Glomerular visceral epithelial cell (primary cell): ENCODE results near the gene CCDC188.

Experiments used
- DNase-seq: peaks from one replicate; pipeline ENCODE4 v3.0.0-alpha.2; 2016; ENCODE audit errors: extremely low spot score

CCDC188 gene

GRCh38 chr22:20132686-20133246 lies 18.1 kb downstream of the CCDC188 start:
- DNase-seq = no peak

- DNase-seq = no peak
Observed at GRCh38 chr22:20131859-20132685, 18.8 kb downstream of the CCDC188 start.

- no peak for DNase-seq
Observed at GRCh38 chr22:20131597-20131858, 19.3 kb downstream of the CCDC188 start, which contains the start of gene ZDHHC8. Gene ZDHHC8 (plus strand): TSS chr22:20131804. CDS start chr22:20131948, 144 bp downstream.

DNA sequence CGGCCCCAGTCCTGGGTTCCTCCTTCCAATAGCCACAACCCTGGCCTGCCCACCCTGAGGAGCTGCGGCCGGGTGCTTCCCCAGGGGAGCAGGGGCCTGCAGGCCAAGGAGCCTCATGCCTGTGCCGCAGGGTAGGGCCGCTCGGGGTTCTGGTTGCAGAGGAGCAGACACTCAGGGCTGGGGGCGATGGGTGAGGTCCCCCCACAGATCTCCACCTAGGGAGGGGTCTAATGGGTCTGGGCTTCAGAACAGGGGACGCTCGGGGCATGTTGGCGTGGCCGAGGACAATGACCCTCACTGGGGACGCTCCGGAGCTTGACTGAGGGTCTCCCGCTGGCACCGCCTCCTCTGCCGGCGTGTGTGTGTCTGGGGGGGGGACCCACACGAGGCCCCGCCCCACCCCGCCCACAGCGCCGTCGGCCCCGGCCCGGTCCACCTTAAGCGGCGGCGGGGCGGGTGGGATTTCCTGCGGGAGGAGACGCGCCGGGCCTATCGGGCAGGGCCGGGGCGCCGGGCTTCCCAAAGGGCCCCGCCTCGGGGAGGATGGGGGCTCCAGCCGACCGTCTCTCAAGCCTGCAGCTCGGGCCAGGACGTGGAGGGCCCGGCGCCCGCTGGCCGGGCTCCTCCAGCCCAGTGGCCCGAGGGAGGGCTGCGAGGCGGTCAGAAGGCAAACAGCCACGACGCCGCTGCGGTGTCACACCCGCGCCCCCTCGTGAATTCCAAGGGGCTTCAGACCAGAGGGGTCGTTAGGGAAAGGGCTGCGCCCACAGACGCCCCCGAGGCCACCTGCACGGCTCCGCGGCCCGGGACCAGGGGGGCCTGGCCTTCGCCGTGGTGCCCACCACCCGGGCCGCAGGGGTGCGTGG lies 19.9 kb downstream of the CCDC188 start:
- DNase-seq = peak; percentile 72

- no peak for DNase-seq
Observed at GRCh38 chr22:20130319-20130718, 20.5 kb downstream of the CCDC188 start.

GRCh38 chr22:20129747-20130014 lies 21.2 kb downstream of the CCDC188 start:
- no peak for DNase-seq

GRCh38 chr22:20128902-20129746 lies 21.7 kb downstream of the CCDC188 start:
- peak; percentile 33 for DNase-seq

- DNase-seq = no peak
Observed at GRCh38 chr22:20128619-20128901, 22.3 kb downstream of the CCDC188 start.

- no peak for DNase-seq
Observed at GRCh38 chr22:20127869-20128618, 22.8 kb downstream of the CCDC188 start.

DNA sequence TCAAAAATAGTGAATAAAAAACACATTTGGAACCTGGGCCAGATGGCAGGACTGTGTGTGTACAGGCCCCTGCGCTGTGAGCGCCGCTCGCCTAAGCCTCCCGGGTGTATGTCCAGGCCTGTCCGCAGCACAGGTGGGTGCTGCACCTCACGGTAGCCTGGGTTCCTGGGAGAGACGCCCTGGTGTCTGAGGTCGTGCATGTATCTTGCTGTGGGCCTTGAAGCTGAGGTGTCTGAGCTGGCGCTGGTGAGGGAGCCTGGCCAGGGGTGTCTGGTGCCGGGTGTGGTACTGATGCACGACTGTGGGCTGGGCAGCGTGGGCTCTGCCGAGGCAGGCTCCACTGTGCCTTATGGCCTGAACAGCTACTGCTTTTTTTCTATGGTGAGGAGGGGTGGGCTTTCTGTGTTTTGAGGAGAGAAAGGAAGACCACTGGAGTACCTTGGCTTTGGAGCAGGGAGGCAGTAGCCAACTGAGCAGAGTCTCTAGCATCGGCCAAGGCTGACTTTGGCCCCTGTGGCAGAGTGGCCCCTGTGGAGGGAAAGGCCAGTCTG lies 23.5 kb downstream of the CCDC188 start:
- DNase-seq = no peak

DNA sequence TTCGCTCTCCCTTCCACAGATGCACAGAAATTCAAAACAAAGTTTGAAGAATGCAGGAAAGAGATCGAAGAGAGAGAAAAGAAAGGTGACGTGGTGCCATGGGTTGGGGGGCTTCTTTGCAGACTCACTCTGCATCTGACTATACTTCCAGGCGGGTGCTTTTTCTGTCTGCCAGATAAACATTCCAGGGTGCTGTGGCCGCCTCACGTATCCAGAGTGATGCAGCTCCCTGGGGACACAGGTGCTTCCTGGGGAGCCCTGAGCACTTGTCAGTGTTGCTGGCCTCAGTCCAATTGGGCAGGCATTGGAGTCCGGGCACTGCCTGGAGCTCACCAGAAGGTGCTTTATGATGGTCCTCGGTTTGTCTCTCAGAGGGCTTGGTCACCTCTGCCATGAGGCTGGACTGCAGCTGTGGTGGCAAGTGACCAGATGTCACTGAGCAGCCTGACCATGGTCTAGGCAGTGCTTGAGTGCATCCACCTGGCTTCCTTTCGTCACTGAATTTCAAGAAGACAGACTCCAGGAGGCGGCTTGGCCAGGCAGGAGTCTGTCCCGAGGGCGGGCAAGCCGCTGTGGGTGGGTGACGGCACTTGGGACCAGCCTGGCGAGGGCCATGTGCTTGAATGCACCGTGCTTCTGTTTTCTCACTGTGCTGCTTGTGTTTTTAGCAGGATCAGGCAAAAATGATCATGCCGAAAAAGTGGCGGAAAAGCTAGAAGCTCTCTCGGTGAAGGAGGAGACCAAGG lies 24.4 kb downstream of the CCDC188 start:
- DNase-seq = no peak

DNA sequence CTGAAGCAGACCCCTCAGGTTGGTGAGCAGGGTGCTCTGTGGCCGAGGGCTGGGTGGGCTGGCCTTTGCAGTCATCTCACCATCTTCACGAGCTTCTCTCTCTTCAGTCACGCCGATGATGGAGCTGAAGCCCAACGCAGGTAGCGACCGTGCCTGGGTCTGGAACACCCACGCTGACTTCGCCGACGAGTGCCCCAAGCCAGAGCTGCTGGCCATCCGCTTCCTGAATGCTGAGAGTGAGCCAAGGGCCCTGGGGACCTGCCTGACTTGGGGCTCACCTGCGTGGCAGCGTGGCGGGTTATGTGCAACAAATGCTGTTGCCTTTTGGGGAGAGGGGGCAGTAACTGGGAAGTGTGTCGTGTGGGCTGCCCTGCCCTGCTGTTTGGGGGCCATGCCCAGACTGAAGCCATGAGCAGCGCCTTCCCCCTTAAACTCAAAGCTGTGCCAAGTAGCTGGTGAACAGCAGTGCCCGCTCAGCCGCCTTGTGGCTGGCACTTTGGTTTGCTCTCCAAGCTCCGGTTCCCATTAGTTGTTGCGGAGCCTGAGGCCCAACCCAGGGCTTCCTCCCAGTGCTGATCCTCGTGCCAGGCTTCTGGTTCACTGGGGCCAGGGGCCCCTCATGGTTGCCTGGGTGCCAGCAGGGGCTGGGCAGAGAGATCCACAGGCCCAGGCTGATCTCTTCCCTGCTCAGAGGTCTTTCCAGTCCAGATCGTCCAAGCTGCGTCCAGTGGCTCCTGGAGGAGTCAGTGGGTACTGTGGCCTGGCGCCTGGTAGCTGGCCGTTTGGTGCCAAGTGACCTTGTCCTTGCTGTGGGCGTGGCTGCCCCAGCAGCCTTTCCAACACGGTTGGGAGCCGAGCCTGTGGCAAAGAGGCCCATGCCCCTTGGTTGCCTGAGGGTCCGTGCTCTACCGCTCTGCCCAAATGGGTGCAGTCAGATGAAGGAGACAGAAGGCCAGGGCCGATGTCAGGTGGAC lies 25.4 kb downstream of the CCDC188 start:
- no peak for DNase-seq

DNA sequence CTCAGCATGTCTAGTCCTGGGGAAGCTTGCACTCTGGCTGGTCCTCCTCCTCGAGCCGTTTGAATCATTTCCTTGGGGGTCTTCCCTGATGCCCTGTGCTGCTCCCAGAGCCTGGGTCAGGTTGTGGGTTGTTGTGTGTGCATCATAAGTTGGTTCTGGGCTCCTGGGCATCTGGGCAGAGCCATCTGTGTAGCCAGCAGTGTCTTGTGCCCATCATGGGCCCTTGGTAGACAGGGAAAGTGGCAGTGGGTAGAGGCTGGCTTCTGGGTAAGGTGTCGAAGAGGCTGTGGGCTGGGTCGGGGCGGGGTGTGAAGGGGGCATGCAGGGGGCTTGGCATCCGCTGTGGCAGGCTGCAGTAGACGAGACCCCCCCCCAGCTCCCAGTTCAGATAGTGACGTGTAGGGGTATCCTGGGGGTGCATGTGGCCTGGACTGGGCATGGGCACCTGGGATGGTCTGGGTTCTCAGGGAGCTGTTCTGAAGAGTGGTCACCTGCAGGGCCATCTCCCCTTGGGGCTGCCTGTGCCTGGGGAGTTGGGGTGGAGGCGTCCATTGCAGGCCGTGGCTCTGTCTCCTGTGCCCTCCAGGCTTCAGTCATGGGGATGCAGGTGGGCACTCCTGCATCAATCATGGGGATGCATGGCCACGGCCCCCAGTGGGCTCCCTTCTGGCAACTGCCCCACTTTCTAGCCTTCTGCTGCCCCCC lies 26.6 kb downstream of the CCDC188 start:
- no peak for DNase-seq

- no peak for DNase-seq
Observed at GRCh38 chr22:20123366-20124082, 27.3 kb downstream of the CCDC188 start.

GRCh38 chr22:20121856-20122415 lies 28.9 kb downstream of the CCDC188 start:
- no peak for DNase-seq

- no peak for DNase-seq
Observed at GRCh38 chr22:20118300-20119020, 32.4 kb downstream of the CCDC188 start.
